Fibroblast of villous mesenchyme (primary cell): ENCODE measurements around the gene NRSN2. TPM values are rescaled to one million over a fixed set of nuclear protein-coding genes. Genes with fewer than 3 reads are reported as not detected.
"Not testable (repeated sequence)": the region's sequence is repeated elsewhere in the genome, so short reads cannot be mapped to it uniquely, and the experiment has no call there.

Experiments
- DNase-seq: peaks from one replicate; pipeline ENCODE4 v3.0.0-alpha.2; 2010; ENCODE audit warnings: low read depth
- H3K4me3 ChIP-seq: 2 replicates; pipeline ENCODE4 v1.5.1; 2011; ENCODE audit warnings: low read depth, mild to moderate bottlenecking, low read length
- total RNA-seq: library from RNA; depleted of rRNA; stranded (reverse); fragments of >200 nt; gene quantifications from 2 replicates; pipeline ENCODE4 v1.2.3, GENCODE V29; 2012
- TF ChIP-seq, protein P1 (sequence below): IDR thresholded peaks from 2 replicates; pipeline ENCODE4 v1.5.1; 2012; ENCODE audit warnings: low read depth, mild to moderate bottlenecking, low read length; ENCODE audit not compliant: insufficient read depth

NRSN2 gene
- total RNA-seq, 1 donor, result 53.5 TPM

DNA sequence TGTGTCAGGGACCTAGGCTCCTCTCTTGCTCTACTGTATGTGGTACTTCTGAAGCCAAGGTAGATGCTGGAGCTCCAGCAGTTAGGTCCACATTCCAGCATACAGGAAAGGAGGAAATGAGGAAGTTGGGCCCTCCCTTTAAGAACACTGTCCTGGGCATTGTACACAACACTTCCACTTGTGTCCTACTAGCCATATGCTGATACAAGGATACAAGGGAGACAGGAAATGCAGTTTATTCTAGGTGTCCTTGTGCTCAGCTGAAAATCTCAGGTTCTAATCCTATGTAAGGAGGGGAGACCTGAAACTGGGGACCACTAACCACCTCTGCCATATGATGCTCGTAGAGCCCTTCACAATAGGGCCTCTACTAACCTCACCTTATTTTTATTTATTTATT, 37.8 kb downstream of the NRSN2 start:
- TF ChIP-seq, protein P1, sequence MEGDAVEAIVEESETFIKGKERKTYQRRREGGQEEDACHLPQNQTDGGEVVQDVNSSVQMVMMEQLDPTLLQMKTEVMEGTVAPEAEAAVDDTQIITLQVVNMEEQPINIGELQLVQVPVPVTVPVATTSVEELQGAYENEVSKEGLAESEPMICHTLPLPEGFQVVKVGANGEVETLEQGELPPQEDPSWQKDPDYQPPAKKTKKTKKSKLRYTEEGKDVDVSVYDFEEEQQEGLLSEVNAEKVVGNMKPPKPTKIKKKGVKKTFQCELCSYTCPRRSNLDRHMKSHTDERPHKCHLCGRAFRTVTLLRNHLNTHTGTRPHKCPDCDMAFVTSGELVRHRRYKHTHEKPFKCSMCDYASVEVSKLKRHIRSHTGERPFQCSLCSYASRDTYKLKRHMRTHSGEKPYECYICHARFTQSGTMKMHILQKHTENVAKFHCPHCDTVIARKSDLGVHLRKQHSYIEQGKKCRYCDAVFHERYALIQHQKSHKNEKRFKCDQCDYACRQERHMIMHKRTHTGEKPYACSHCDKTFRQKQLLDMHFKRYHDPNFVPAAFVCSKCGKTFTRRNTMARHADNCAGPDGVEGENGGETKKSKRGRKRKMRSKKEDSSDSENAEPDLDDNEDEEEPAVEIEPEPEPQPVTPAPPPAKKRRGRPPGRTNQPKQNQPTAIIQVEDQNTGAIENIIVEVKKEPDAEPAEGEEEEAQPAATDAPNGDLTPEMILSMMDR, result no peak
- H3K4me3 ChIP-seq, result no peak overlapping the region
- DNase-seq, result no peak

DNA sequence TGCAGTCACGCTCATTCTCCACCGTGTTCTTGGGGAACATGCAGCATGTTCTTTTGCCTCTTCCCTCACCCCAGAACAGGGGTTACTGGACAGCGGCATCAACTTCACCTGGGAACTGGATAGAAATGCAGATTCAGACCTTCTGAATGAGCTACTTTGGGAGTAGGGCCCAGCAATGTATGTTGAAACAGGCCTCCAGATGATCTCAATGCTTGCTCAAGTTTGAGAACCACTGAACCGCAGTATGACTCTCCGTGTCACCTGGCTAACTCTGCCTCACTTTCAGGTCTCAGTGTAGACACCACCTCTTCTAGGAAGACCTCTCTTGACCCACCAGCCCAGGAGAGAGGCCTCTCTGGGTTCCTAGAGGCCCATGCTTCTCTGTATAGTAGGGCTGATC, 38.5 kb downstream of the NRSN2 start:
- DNase-seq, result no peak
- TF ChIP-seq, protein P1, result no peak
- no peak overlapping the region for H3K4me3 ChIP-seq

DNA sequence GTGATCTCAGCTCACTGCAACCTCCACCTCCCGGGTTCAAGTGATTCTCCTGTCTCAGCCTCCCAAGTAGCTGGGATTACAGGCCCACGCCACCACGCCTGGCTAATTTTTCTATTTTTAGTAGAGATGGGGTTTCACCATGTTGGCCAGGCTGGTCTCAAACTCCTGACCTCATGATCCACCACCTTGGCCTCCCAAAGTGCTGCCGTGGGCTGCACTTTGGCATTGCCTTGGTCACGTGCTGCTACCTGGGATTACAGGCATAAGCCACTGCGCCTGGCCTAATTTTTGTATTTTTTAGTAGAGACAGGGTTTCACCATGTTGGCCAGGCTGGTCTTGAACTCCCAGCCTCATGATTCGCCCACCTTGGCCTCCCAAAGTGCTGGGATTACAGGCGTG, 39.7 kb downstream of the NRSN2 start:
- not testable (repeated sequence) for H3K4me3 ChIP-seq, DNase-seq

DNA sequence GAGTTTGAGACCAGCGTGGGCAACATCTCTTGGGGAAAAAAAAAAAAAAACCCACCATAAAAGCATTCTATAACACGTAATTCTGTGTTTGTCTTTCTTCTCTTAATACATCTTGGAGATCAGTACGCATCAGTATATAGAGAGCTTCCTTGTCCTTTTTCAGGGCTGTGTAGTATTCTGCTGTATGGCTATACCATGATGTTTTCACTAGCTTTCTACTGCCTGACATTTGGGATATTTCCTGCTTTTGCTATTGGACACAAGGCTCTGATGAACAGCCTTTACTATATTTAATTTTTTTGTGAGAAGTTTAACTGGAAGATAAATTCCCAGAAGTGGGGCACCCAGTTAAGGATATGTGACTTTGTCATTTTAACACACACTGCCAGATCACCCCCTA, 40.6 kb downstream of the NRSN2 start:
- DNase-seq, result no peak
- H3K4me3 ChIP-seq, result no peak overlapping the region
- TF ChIP-seq, protein P1, result no peak

DNA sequence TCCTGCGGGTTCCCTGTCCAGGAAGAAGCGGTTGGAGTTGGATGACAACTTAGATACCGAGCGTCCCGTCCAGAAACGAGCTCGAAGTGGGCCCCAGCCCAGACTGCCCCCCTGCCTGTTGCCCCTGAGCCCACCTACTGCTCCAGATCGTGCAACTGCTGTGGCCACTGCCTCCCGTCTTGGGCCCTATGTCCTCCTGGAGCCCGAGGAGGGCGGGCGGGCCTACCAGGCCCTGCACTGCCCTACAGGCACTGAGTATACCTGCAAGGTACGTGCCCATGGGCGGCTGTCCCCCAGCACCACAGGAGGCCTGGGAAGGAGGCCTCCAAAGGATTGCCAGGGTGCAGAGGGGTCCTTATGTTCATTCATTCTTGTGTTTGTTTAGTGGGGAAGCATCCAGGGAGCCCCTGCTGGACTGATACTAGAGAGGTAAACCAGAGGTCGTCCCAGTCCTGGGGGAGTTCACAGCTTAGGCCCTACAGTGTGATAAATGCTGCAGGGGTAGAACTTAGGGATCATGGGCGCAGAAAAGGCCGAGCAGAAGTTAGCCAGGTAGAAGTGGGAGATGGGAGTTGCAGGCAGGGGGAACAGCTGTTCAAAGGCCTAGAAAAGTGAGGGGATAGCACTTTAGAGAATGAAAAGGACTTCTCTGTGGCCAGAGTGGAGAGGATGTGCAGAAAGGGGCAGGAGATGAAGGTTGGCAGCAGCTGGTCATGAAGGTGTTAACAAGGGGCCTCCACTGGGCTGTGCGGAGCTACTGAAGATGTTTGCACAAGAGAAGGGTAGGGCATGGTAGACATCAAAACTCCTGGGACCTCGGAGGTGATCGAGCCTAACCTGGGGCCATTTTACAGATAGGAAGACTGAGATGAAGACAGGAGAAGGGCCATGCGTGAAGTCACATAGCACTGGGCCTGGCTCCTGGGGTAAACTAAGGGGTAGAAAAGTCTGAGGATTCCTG, 41.4 kb downstream of the NRSN2 start:
- TF ChIP-seq, protein P1, result no peak
- DNase-seq, result no peak
- H3K4me3 ChIP-seq, result no peak overlapping the region

DNA sequence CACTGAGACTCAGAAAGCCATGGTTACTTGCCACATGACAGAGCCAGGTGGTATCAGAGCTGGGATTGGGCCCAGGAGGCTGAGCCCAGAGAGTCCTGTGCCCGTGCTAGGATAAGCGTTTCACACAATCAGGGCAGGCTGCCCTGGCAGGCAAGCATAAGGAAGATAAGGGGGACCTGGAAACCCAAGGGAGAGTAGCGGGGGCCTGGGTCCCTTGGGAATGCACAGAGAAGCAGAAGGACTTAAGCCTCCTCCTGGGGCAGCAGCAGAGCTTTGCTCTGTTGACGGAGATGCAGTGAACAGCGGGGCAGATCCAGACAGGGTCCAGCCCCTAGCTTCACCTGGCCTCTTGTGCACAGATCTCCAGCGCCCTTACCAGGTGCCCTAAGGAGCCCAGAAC, 42.3 kb downstream of the NRSN2 start:
- DNase-seq, result no peak
- TF ChIP-seq, protein P1, result no peak
- H3K4me3 ChIP-seq, result no peak overlapping the region

DNA sequence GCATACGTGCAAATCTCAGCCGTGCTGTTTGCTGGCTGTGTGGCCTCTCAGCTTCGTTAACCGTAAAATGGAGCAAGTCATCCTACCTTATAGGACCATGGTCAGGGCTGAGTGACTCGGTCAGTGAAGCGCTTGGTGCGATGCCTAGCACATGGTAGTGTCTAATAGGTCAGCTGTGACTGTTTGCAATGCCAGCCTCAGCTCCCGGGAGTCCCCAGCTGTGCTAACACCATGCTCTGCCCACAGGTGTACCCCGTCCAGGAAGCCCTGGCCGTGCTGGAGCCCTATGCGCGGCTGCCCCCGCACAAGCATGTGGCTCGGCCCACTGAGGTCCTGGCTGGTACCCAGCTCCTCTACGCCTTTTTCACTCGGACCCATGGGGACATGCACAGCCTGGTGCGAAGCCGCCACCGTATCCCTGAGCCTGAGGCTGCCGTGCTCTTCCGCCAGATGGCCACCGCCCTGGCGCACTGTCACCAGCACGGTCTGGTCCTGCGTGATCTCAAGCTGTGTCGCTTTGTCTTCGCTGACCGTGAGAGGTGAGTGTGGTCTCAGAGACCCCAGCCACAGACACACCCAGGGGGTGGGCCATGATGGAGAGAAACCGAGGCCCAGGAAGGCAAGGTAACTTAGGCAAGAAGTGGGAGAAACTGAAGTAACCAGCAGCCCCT, 44.3 kb downstream of the NRSN2 start:
- no peak for DNase-seq
- TF ChIP-seq, protein P1, result no peak
- no peak overlapping the region for H3K4me3 ChIP-seq

DNA sequence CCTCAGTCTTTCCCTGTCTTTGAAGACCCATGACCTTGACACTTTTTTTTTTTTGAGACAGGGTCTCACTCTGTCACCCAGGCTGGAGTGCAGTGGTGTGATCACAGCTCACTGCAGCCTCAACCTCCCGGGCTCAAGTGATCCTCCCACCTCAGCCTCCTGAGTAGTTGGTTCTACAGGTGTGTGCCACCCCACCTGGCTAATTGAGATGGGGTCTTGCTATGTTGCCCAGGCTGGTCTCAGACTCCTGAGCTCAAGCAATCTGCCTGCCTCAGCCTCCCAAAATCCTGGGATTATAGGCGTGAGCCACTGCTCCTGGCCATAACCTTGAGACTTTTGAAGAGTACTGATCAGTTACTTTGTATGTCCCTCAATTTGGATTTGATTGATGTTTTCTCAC, 46.4 kb downstream of the NRSN2 start:
- H3K4me3 ChIP-seq, DNase-seq: not testable (repeated sequence)
